ENCODE results near the gene HTT.

DNA sequence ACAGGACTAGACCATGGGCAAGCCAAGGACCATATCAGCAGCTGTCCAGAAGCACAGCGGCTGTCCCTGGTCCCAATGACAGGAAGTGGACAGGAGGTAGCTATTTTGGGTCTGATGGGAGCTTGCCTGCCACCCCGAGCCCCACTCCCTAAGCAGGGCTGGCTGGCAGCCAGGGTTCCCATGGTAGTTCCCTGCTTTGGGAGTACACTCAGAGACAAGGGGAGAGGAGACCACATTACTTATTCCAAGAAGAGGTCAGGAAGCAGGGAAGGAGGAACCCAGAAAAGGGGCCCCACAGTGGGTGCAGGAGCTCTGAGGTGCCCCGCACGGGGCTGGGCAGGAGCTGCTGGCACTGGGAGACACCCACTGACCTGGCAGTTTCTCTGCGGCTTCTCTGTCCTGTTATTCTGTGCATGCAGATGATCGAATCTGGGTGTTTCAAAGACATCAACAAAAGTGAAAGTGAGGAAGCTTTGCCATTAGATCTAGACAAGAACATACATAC is 36.5 kb upstream of the HTT start:
- TF ChIP-seq EZH2phosphoT487 (IDR thresholded peaks at IDR 0.05; ENCODE audit: borderline replicate concordance, low read length) (no peak), EZH2 (IDR thresholded peaks at IDR 0.05; ENCODE audit: low read length, unreplicated experiment) (no peak)
- TF ChIP-seq, protein P1, sequence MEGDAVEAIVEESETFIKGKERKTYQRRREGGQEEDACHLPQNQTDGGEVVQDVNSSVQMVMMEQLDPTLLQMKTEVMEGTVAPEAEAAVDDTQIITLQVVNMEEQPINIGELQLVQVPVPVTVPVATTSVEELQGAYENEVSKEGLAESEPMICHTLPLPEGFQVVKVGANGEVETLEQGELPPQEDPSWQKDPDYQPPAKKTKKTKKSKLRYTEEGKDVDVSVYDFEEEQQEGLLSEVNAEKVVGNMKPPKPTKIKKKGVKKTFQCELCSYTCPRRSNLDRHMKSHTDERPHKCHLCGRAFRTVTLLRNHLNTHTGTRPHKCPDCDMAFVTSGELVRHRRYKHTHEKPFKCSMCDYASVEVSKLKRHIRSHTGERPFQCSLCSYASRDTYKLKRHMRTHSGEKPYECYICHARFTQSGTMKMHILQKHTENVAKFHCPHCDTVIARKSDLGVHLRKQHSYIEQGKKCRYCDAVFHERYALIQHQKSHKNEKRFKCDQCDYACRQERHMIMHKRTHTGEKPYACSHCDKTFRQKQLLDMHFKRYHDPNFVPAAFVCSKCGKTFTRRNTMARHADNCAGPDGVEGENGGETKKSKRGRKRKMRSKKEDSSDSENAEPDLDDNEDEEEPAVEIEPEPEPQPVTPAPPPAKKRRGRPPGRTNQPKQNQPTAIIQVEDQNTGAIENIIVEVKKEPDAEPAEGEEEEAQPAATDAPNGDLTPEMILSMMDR (conservative IDR thresholded peaks at IDR 0.05; ENCODE audit: low read depth, low read length) = no peak
